Hypothalamus (tissue), 51 donors: ENCODE data around the gene ACHE.
A peak's percentile ranks its signal among the peaks of the same experiment; 100 is the strongest.
"Not testable (repeated sequence)": the region's sequence is repeated elsewhere in the genome, so short reads cannot be mapped to it uniquely, and the experiment has no call there.

ENCODE experiments used
- DNase-seq, 51 donors: peaks; one replicate each; lab custom pipeline; 2025; lab: John Stamatoyannopoulos, UW

ACHE gene

DNA sequence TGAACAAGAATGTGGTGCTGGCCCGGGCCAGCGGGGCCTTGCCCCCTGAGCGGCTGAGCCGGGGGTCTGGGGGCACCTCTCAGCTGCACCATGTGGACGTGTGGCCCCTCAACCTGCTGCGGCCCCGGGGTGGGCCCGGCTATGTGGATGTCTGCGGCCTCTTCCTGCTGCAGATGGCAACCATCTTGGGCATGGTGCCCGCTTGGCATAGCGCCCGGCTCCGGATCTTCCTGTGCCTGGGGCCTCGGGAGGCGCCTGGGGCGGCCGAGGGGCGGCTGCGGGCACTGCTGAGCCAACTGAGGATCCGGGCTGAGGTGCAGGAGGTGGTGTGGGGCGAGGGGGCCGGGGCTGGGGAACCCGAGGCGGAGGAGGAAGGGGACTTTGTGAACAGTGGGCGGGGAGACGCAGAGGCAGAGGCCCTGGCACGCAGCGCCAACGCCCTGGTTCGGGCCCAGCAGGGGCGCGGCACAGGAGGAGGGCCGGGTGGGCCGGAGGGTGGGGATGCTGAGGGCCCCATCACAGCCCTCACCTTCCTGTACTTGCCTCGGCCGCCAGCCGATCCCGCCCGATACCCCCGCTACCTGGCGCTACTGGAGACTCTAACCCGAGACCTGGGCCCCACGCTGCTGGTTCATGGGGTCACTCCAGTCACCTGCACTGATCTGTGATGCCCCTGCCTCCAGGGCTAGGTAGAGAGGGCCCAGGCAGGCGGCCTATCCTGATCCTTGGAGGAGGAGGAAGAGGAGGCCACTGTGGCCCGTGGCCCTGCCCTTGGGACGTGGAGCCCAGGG, 29.6 kb downstream of the ACHE start:
- peak; percentile 40 to 94 (median 74) for DNase-seq

GRCh38 chr7:100865372-100865911, 30.2 kb downstream of the ACHE start:
- peak in 1 of 51 donors; percentile 31 for DNase-seq

- DNase-seq, result peak in 1 of 51 donors; percentile 3
These were observed 31.3 kb downstream of the ACHE start for GRCh38 chr7:100864263-100864845.

GRCh38 chr7:100863406-100863950, 32.2 kb downstream of the ACHE start:
- peak in 9 of 51 donors; percentile 5 to 26 (median 14) for DNase-seq

DNA sequence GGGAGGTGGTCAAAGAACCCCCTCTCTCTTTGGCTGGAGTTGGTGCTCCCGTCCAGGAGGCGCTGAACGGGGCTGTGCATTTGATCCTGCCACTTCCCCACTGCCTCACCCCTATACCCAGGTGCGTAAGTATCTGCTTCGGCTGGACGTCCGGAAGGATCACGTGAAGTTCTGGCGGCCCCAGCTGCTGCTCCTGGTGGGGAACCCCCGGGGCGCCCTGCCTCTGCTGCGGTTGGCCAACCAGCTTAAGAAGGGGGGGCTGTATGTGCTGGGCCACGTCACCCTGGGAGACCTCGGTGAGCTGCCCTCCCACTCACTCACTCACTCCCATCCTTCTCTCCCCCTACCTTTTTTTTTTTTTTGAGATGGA, 34.1 kb downstream of the ACHE start:
- no peak for DNase-seq

DNA sequence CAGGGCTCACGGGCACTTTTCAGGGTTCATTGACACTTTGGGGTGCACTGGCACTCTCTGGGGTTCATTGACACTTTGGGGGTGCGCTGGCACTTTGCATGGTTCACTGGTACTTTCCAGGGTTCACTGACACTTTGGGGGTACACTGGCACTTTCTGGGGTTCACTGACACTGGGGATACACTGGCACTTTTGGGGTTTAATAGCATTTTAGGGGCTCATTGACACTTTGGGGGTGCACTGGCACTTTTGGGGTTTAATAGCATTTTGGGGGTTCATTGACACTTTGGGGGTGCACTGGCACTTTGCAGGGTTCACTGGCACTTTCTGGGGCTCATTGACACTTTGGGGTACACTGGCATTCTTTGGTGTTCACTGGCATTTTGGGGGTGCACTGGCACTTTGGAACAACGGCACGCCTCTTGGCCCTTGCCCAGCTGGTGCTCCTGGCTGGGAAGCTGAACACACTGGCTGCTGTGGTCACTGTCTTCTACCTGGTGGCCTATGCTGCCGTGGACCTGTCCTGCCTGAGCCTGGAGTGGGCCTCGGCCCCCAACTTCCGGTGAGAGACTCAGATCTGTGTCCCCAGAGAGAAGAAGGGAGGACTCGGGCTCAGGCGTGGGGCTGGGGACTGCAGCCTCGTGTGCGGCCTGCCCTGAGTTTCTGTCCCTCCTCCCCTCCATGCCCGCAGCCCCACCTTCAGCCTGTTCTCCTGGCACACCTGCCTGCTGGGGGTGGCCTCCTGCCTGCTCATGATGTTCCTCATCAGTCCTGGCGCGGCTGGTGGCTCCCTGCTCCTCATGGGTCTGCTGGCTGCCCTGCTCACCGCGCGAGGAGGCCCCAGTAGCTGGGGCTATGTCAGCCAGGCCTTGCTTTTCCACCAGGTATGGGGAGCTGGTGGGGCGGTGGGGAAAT, 34.7 kb downstream of the ACHE start:
- no peak for DNase-seq

GRCh38 chr7:100859856-100860255, 35.8 kb downstream of the ACHE start:
- no peak for DNase-seq

- no peak for DNase-seq
These were observed 38.8 kb downstream of the ACHE start for GRCh38 chr7:100856871-100857282.

DNA sequence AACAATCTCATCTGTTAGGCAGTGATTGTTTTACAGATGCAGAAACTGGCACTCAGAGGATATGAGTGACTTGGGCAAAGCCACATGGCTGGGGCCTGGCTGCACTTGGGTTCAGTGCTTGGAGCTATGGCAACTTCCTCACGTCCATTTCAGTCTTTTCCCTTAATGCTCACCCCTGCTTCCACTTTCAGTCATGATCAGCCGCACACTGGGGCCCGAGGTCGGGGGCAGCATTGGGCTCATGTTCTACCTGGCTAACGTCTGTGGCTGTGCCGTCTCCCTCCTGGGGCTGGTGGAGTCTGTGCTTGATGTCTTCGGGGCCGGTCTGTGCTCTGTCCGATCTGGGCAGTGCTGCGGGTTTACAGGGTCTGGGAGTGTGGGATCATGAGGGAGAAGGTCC, 40.2 kb downstream of the ACHE start:
- DNase-seq, result no peak

- DNase-seq, result not testable (repeated sequence)
These were observed 40.8 kb downstream of the ACHE start for GRCh38 chr7:100854899-100855298.

DNA sequence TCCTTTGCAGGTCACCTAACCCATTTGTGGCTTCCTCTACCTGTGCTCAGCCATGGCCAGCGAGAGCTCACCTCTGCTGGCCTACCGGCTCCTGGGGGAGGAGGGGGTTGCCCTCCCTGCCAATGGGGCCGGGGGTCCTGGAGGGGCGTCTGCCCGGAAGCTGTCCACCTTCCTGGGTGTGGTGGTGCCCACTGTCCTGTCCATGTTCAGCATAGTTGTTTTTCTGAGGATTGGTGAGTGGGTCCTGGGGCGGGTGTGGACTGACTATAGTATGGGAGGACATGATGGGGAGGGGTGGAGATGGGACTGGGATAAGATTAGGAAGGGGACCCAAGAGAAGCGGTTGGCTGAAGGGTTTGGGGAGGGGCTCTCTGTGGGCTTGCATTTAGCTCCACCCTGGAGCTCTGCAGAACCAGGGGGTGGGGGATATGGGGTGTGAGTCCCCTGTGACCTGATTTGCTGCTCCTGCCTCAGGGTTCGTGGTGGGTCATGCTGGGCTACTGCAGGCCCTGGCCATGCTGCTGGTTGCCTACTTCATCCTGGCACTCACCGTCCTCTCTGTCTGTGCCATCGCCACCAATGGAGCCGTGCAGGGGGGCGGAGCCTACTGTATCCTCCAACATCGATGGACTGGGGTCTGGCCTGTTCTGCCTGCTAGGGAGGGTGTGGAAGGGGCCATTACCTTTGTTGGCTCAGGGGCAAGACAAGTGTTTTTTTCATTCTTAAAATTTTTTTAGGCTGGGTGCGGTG, 41.4 kb downstream of the ACHE start:
- DNase-seq, result no peak

- DNase-seq, result peak; percentile 27 to 92 (median 77)
These were observed 43.4 kb downstream of the ACHE start, which contains the start of gene SLC12A9 for GRCh38 chr7:100852048-100852872. Gene SLC12A9 (plus strand): TSS chr7:100852713. CDS start chr7:100854198, 1,485 bp downstream.

GRCh38 chr7:100847360-100847759, 48.3 kb downstream of the ACHE start:
- DNase-seq, result no peak

DNA sequence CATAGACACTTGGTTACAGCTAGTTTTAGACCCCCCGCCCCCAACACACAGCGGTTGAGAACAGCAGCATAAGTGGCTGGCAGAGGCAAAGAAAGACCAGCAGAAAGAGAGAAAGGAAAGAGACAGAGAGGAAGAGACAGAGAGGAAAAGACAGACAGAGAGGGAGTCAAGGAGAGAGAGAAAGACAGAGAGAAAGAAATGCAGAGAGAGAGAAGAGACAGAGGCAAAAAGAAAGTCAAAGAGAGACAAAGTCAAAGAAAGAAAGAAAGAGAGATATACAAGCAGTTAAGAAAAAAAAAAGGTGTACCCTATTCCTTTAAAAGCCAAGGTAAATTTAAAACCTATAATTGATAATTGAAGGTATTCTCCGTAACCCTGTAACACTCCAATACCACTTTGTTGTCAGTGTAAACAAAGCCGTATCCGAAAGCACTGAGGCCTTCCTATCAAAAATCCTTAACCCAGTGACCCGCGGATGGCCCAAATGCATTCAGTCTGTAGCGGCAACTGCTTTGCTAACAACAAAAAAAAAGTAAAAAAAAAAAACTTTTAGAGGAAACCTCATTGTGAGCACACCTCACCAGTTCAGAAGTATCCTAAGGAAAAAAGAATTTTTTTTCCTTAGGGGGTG, 55.1 kb downstream of the ACHE start:
- DNase-seq, result no peak
